ENCODE measurements around the gene TLCD1. TPM values are rescaled to one million over a fixed set of nuclear protein-coding genes. Genes with fewer than 3 reads are reported as not detected.
A peak's percentile ranks its signal among the peaks of the same experiment; 100 is the strongest.

TLCD1 gene
- total and polyA plus RNA-seq, 10 of the 15 experiments (the other 5 are each of a cell fraction or from before 2014, with no cell fraction given) = 2.9 to 19.8 (median 7.7) TPM

GRCh38 chr17:28720247-28720996 lies 5.6 kb downstream of the TLCD1 start (continued):
- 0 out of 2 replicates have a peak, but pooled peaks have one; percentile 27 for TF ChIP-seq NKRF (conservative IDR thresholded peaks at IDR 0.05)
- TF ChIP-seq NFYB (IDR thresholded peaks at IDR 0.05; ENCODE audit: insufficient read depth, low read depth, low read length) = no peak
- TF ChIP-seq RUNX3 (IDR thresholded peaks at IDR 0.05; ENCODE audit: low read length) = no peak
- TF ChIP-seq SIN3A (IDR thresholded peaks at IDR 0.05; ENCODE audit: low read depth, low read length) = no peak
- no peak for TF ChIP-seq SREBF2 (IDR thresholded peaks at IDR 0.05; ENCODE audit: low read length)
- 0 out of 2 replicates have a peak, but pooled peaks have one; percentile 25 for TF ChIP-seq SMAD5 (IDR thresholded peaks at IDR 0.05; ENCODE audit: low read depth)
- no peak for TF ChIP-seq RB1 (IDR thresholded peaks at IDR 0.05; ENCODE audit: borderline replicate concordance)
- TF ChIP-seq MEF2B (IDR thresholded peaks at IDR 0.05; ENCODE audit: partially characterized antibody, poor library complexity, severe bottlenecking) = no peak
- no peak for TF ChIP-seq TBL1XR1 (IDR thresholded peaks at IDR 0.05; ENCODE audit: low read depth, low read length)
- TF ChIP-seq DPF2 (IDR thresholded peaks at IDR 0.05) = no peak
- TF ChIP-seq BRCA1 (IDR thresholded peaks at IDR 0.05; ENCODE audit: low read depth, low read length) = no peak
- no peak for TF ChIP-seq NR2C1 (IDR thresholded peaks at IDR 0.05)
- TF ChIP-seq POU2F2 (IDR thresholded peaks at IDR 0.05; ENCODE audit: borderline replicate concordance, low read depth, low read length) = no peak
- no peak for TF ChIP-seq ZNF384 (IDR thresholded peaks at IDR 0.05; ENCODE audit: borderline replicate concordance, low read depth, low read length)
- no peak for TF ChIP-seq ZSCAN29 (IDR thresholded peaks at IDR 0.05)
- no peak for TF ChIP-seq PBX3 (IDR thresholded peaks at IDR 0.05; ENCODE audit: insufficient replicate concordance, low read depth, low read length)
- no peak for TF ChIP-seq NRF1 (conservative IDR thresholded peaks at IDR 0.05; ENCODE audit: low read depth, low read length)
- TF ChIP-seq TARDBP (IDR thresholded peaks at IDR 0.05; ENCODE audit: borderline replicate concordance) = no peak
- no peak for TF ChIP-seq NFYA (IDR thresholded peaks at IDR 0.05; ENCODE audit: borderline replicate concordance, low read depth, low read length)
- no peak for TF ChIP-seq ZBTB4 (CRISPR knock-in tag; IDR thresholded peaks at IDR 0.05)
- TF ChIP-seq ATF3 (IDR thresholded peaks at IDR 0.05; ENCODE audit: borderline replicate concordance, extremely low read depth, low read depth, low read length) = no peak
- TF ChIP-seq MTA2 (IDR thresholded peaks at IDR 0.05; ENCODE audit: low read depth) = no peak

Measured in GM12878 (cell line).